Measurements from ENCODE around the gene ARHGDIA. TPM values are rescaled to one million over a fixed set of nuclear protein-coding genes. Genes with fewer than 3 reads are reported as not detected.

Gene ARHGDIA
- total RNA-seq, 4 donors from 2014 or later: 190 to 484 (median 237) TPM

GRCh38 chr17:81869221-81870130 lies 1.7 kb downstream of the ARHGDIA start:
- H3K27ac ChIP-seq: peak overlapping the region; percentile 88 to 99 (median 96)
- H3K36me3 ChIP-seq: peaks cover 0 to 51% (median 17%) of the 10 kb centered on the region in 3 donors
- 33 to 41% methylated on average over 30 to 34 of the region's 52 CpGs for WGBS, 2 donors
- no peak for DNase-seq (ENCODE audit: low spot score in 2 of 2)
- no peak for TF ChIP-seq EP300 (IDR thresholded peaks at IDR 0.05)
- TF ChIP-seq CTCF (IDR thresholded peaks at IDR 0.05): peak; percentile 76 to 94 (median 87)
- peaks cover 0 to 68% (median 40%) of the 10 kb centered on the region in 4 donors for H3K4me1 ChIP-seq
- no peaks in the 10 kb centered on the region for H3K9me3 ChIP-seq
- no peaks in the 10 kb centered on the region for H3K27me3 ChIP-seq
- H3K4me3 ChIP-seq: peak overlapping the region; percentile 71 to 97 (median 92)

- TF ChIP-seq CTCF (IDR thresholded peaks at IDR 0.05) (no peak), EP300 (IDR thresholded peaks at IDR 0.05) (no peak), POLR2A (IDR thresholded peaks at IDR 0.05) (no peak)
- peak overlapping the region in 2 of 4 donors; percentile 91 to 97 for H3K4me3 ChIP-seq
- no peaks in the 10 kb centered on the region for H3K9me3 ChIP-seq
- H3K27ac ChIP-seq: peak overlapping the region; percentile 23 to 99 (median 93)
- 57 to 87% methylated on average over 10 to 30 of the region's 30 CpGs for WGBS, 2 donors
- H3K27me3 ChIP-seq: no peaks in the 10 kb centered on the region
- no peak for DNase-seq (ENCODE audit: low spot score in 2 of 2)
- H3K36me3 ChIP-seq: peaks cover 0 to 56% (median 17%) of the 10 kb centered on the region in 3 donors
- H3K4me1 ChIP-seq: peaks cover 0 to 71% (median 40%) of the 10 kb centered on the region in 4 donors
These were observed 2.4 kb downstream of the ARHGDIA start for GRCh38 chr17:81868674-81869220.

- Histone ChIP-seq H3K36me3 (peaks cover 0 to 63% (median 17%) of the 10 kb centered on the region in 3 donors), H3K27me3 (no peaks in the 10 kb centered on the region), H3K4me3 (no peak overlapping the region), H3K9me3 (no peaks in the 10 kb centered on the region), H3K27ac (peak overlapping the region in 3 of 4 donors; percentile 73 to 99 (median 88)), H3K4me1 (peaks cover 0 to 71% (median 36%) of the 10 kb centered on the region in 4 donors)
- no peak for TF ChIP-seq CTCF (IDR thresholded peaks at IDR 0.05)
- TF ChIP-seq EP300 (IDR thresholded peaks at IDR 0.05): peak in 1 of 2 donors; percentile 4
- no peak for DNase-seq (ENCODE audit: low spot score in 2 of 2)
- 54 to 62% methylated on average over 13 to 26 of the region's 28 CpGs for WGBS, 2 donors
These were observed 3.0 kb downstream of the ARHGDIA start for GRCh38 chr17:81867991-81868673.

- H3K27ac ChIP-seq: peak overlapping the region in 3 of 4 donors; percentile 73 to 99 (median 88)
- 50 to 51% methylated on average over 22 to 23 of the region's 23 CpGs for WGBS, 2 donors
These were observed 3.8 kb downstream of the ARHGDIA start for GRCh38 chr17:81867170-81867990.

More at GRCh38 chr17:81867170-81867990, 3.8 kb downstream of the ARHGDIA start:
- peaks cover 0 to 71% (median 33%) of the 10 kb centered on the region in 4 donors for H3K4me1 ChIP-seq
- DNase-seq (ENCODE audit: low spot score in 2 of 2): no peak
- H3K27me3 ChIP-seq: no peaks in the 10 kb centered on the region
- TF ChIP-seq EP300 (IDR thresholded peaks at IDR 0.05): no peak
- no peak for TF ChIP-seq POLR2A (IDR thresholded peaks at IDR 0.05)
- TF ChIP-seq CTCF (IDR thresholded peaks at IDR 0.05): no peak
- no peaks in the 10 kb centered on the region for H3K9me3 ChIP-seq
- no peak overlapping the region for H3K4me3 ChIP-seq
- H3K36me3 ChIP-seq: peaks cover 0 to 65% (median 17%) of the 10 kb centered on the region in 3 donors
